ENCODE measurements around the gene ARHGAP21.

GRCh38 chr10:24574578-24575155, 149.0 kb downstream of the ARHGAP21 start:
- no peak for TF ChIP-seq CTCF (IDR thresholded peaks at IDR 0.05; ENCODE audit: low read depth, low read length, poor library complexity, severe bottlenecking)
- TF ChIP-seq EZH2phosphoT487 (IDR thresholded peaks at IDR 0.05; ENCODE audit: borderline replicate concordance, low read length): no peak

Data from DOHH2 (cell line).